ENCODE data around the gene UQCR10.

DNA sequence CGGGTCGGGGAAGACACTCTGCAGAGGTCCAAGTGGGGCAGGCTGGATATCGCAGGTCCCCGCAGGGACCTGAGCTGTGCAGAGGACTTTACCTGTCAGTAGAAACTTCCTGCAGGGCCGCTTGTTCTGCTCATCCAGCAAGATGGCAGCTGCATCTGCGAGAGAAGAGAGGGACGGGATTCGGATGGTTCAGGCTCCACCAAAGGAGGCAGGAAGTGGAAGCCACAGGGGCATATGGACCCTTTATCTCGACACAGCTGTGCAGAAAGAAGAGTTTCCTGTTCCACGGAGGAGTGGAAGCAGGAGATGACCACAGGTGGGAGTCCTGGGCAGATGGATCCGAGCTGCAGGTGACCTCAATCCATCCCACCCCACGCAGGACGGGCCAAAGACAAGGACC lies 24.8 kb upstream of the UQCR10 start:
- TF ChIP-seq, protein P1, sequence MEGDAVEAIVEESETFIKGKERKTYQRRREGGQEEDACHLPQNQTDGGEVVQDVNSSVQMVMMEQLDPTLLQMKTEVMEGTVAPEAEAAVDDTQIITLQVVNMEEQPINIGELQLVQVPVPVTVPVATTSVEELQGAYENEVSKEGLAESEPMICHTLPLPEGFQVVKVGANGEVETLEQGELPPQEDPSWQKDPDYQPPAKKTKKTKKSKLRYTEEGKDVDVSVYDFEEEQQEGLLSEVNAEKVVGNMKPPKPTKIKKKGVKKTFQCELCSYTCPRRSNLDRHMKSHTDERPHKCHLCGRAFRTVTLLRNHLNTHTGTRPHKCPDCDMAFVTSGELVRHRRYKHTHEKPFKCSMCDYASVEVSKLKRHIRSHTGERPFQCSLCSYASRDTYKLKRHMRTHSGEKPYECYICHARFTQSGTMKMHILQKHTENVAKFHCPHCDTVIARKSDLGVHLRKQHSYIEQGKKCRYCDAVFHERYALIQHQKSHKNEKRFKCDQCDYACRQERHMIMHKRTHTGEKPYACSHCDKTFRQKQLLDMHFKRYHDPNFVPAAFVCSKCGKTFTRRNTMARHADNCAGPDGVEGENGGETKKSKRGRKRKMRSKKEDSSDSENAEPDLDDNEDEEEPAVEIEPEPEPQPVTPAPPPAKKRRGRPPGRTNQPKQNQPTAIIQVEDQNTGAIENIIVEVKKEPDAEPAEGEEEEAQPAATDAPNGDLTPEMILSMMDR (IDR thresholded peaks at IDR 0.05; ENCODE audit: poor library complexity, severe bottlenecking), result no peak
- TF ChIP-seq TAF1 (IDR thresholded peaks at IDR 0.05; ENCODE audit: low read depth), result no peak
- TF ChIP-seq RAD21 (conservative IDR thresholded peaks at IDR 0.05), result no peak
- TF ChIP-seq EZH2 (IDR thresholded peaks at IDR 0.05; ENCODE audit: borderline replicate concordance, insufficient read depth, low read length, poor library complexity, severe bottlenecking), result no peak
- TF ChIP-seq, protein P2, sequence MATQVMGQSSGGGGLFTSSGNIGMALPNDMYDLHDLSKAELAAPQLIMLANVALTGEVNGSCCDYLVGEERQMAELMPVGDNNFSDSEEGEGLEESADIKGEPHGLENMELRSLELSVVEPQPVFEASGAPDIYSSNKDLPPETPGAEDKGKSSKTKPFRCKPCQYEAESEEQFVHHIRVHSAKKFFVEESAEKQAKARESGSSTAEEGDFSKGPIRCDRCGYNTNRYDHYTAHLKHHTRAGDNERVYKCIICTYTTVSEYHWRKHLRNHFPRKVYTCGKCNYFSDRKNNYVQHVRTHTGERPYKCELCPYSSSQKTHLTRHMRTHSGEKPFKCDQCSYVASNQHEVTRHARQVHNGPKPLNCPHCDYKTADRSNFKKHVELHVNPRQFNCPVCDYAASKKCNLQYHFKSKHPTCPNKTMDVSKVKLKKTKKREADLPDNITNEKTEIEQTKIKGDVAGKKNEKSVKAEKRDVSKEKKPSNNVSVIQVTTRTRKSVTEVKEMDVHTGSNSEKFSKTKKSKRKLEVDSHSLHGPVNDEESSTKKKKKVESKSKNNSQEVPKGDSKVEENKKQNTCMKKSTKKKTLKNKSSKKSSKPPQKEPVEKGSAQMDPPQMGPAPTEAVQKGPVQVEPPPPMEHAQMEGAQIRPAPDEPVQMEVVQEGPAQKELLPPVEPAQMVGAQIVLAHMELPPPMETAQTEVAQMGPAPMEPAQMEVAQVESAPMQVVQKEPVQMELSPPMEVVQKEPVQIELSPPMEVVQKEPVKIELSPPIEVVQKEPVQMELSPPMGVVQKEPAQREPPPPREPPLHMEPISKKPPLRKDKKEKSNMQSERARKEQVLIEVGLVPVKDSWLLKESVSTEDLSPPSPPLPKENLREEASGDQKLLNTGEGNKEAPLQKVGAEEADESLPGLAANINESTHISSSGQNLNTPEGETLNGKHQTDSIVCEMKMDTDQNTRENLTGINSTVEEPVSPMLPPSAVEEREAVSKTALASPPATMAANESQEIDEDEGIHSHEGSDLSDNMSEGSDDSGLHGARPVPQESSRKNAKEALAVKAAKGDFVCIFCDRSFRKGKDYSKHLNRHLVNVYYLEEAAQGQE (IDR thresholded peaks at IDR 0.05; ENCODE audit: borderline replicate concordance), result no peak
- TF ChIP-seq EP300 (conservative IDR thresholded peaks at IDR 0.05; ENCODE audit: poor library complexity, severe bottlenecking), result no peak
- no peak for TF ChIP-seq POLR2AphosphoS5 (IDR thresholded peaks at IDR 0.05)
- no peak for TF ChIP-seq SMC3 (conservative IDR thresholded peaks at IDR 0.05; ENCODE audit: poor library complexity)
- TF ChIP-seq MXI1 (conservative IDR thresholded peaks at IDR 0.05; ENCODE audit: poor library complexity, severe bottlenecking), result no peak

Measured in neural cell (in vitro differentiated cells).